SK-N-SH treated with all-trans-retinoic acid at 6 μM for 48 hours (cell line): ENCODE measurements around the gene ROBO3.

Experiments
- ARNTL ChIP-seq: fragments of 450-650 bp; formaldehyde crosslinking; IDR thresholded peaks from 2 replicates; pipeline ENCODE4 v1.5.0; 2020; ENCODE audit warnings: low read depth, mild to moderate bottlenecking, moderate library complexity, borderline replicate concordance
- CREB5 ChIP-seq: fragments of 250-450 bp; sonication (Bioruptor Pico); IDR thresholded peaks from 2 replicates; pipeline ENCODE4 v1.5.1; 2020; ENCODE audit warnings: low read depth, mild to moderate bottlenecking, moderate library complexity
- CSDC2 ChIP-seq: fragments of 250-450 bp; sonication (Bioruptor Pico); IDR thresholded peaks from 2 replicates; pipeline ENCODE4 v1.5.0; 2020; ENCODE audit warnings: mild to moderate bottlenecking, moderate library complexity
- CSRNP3 ChIP-seq: fragments of 250-450 bp; sonication (Bioruptor Pico); IDR thresholded peaks from 2 replicates; pipeline ENCODE4 v1.5.1; 2021; ENCODE audit warnings: mild to moderate bottlenecking, moderate library complexity
- GLIS3 ChIP-seq: fragments of 250-450 bp; sonication (Bioruptor Pico); IDR thresholded peaks from 2 replicates; pipeline ENCODE4 v1.5.0; 2020; ENCODE audit warnings: mild to moderate bottlenecking, moderate library complexity
- ISL1 ChIP-seq: fragments of 250-450 bp; sonication (Bioruptor Pico); IDR thresholded peaks from 2 replicates; pipeline ENCODE4 v2.1.2; 2022; ENCODE audit warnings: mild to moderate bottlenecking, moderate library complexity
- PATZ1 ChIP-seq: fragments of 250-450 bp; sonication (Bioruptor Pico); IDR thresholded peaks from 2 replicates; pipeline ENCODE4 v1.8.0; 2020; ENCODE audit warnings: mild to moderate bottlenecking, moderate library complexity, borderline replicate concordance
- SNAI2 ChIP-seq: fragments of 250-450 bp; sonication (Bioruptor Pico); IDR thresholded peaks from 2 replicates; pipeline ENCODE4 v1.5.0; 2020; ENCODE audit warnings: mild to moderate bottlenecking, moderate library complexity
- TCF4 ChIP-seq: fragments of 250-450 bp; sonication (Bioruptor Pico); IDR thresholded peaks from 2 replicates; pipeline ENCODE4 v1.8.0; 2021; ENCODE audit warnings: mild to moderate bottlenecking, moderate library complexity, borderline replicate concordance
- TOX ChIP-seq: fragments of 250-450 bp; sonication (Bioruptor Pico); IDR thresholded peaks from 2 replicates; pipeline ENCODE4 v1.8.0; 2021; ENCODE audit warnings: mild to moderate bottlenecking, moderate library complexity, borderline replicate concordance
- ZNF565 ChIP-seq: fragments of 450-650 bp; formaldehyde crosslinking; conservative IDR thresholded peaks from 2 replicates; pipeline ENCODE4 v1.5.0; 2020; ENCODE audit warnings: low read depth, mild to moderate bottlenecking, moderate library complexity

GRCh38 chr11:124876818-124877630 is 11.8 kb downstream of the ROBO3 start:
- TF ChIP-seq TOX (CRISPR knock-in tag), result no peak
- no peak for TF ChIP-seq CSRNP3
- no peak for TF ChIP-seq CSDC2 (CRISPR knock-in tag)
- TF ChIP-seq ARNTL (CRISPR knock-in tag), result no peak
- TF ChIP-seq ISL1 (CRISPR knock-in tag), result no peak
- TF ChIP-seq SNAI2, result no peak
- TF ChIP-seq CREB5 (CRISPR knock-in tag), result no peak
- TF ChIP-seq ZNF565 (CRISPR knock-in tag), result no peak
- no peak for TF ChIP-seq PATZ1 (CRISPR knock-in tag)
- TF ChIP-seq GLIS3 (CRISPR knock-in tag), result no peak
- no peak for TF ChIP-seq TCF4 (CRISPR knock-in tag)
